GM18505 (cell line): Measurements from ENCODE around the gene KASH5.

Experiments
- ATAC-seq: cut with Tn5 transposase; IDR thresholded peaks from one replicate; pipeline ENCODE4 v1.9.1; 2021; ENCODE audit not compliant: unreplicated experiment
- POLR2A ChIP-seq: IDR thresholded peaks from 4 replicates; pipeline ENCODE4 v1.6.1; 2011; ENCODE audit warnings: borderline replicate concordance; ENCODE audit not compliant: insufficient read depth, insufficient read length; ENCODE audit errors: extremely low read depth

Gene KASH5

DNA sequence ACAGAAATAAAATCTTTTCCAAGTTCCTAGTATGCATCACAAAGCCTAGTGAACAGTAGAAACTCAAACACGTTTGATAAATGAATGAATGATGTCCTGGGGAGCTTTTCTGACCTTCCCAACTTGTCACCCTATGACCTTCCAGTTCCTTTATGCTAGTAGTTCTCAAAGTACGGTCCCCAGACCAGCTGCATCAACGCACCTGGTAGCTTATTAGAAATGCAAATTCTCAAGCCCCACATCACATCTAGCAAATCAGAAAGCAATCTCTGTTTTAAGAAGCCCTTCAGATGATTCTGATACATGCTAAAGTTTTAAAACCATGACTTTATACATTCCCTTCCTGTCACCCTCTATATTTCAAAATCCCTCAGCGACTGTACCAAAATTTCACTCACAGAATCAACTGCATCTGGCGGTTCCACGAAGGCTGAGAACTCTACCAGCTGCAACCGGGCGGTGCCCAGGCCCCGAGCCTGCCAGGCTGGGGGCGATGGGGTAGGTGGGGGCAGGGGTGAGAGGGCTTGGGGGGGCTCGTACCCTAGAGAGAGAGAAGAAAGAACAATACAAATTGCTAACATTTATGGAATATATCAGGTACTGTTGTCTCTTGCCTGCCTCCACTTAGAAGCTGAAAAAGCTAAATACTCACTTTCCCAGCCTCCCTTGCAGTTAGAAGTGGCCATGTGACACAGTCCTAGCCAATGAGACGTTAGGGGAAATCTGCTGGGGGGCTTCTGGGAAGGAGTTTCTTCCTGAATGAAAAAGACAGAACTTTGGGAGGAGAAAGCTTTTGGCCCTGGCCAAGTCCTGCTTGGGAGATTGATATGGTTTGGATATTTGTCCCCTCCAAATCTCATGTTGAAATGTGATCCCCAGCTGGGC, 39.5 kb upstream of the KASH5 start:
- ATAC-seq, result no peak

DNA sequence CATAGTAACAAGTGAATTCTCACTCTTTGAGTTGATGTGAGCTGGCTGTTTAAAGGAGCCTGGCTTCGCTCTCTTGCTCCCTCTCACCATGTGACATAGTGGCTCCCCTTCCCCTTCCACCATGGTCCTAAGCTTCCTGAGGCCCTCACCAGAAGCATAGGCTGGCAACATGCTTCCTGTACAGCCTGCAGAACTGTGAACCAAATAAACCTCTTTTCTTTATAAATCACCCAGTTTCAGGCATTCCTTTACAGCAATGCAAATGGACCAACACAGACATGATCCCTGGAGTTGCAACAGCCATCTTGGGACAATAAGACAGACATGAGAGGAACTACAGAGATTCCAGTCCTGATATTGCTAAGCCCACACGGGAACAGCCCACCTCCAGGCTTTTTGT, 38.5 kb upstream of the KASH5 start:
- TF ChIP-seq POLR2A, result no peak
- ATAC-seq, result no peak

More for the DNA sequence above, 39.5 kb upstream of the KASH5 start:
- no peak for TF ChIP-seq POLR2A

DNA sequence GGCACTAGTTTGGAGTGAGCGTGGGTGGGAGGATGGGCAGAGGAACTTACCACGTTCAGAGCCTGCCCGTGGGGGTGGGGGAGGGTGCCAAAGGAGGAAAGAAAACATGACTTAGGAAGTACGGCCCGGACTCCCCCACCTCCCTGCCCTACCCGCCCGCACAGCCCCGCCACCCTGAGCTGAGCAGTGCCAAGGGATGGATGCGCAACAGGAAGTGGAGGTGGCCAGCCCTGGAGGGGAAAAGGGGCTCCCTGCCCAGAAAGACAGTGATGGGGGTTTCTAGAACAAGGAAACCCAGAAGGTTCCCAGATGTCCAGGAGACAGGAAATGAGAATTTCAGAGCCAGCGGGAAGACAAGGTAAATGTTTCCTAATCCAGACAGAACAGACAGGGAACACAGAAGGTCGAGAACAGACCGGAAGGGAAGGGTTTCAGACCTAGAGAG, 32.1 kb upstream of the KASH5 start:
- no peak for TF ChIP-seq POLR2A
- ATAC-seq, result no peak

DNA sequence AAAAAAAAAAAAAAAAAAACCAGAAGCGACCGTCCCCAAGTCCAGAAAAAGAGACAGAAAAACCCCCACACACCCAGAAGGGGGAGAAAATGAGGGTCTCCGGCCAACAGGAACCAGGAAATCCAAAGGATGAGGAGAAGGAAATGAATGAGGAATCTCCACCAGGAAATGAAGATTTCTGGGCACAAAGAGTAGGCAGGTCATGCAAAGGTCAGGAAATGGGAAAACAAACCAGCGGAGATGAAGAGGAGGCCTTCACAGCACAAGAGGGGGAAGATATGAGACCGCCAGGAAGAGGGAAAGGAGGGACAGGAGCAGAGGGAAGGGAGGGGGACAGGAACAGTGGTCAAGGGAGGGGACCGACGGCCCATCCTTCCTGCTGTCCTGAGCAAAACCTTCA, 31.7 kb upstream of the KASH5 start:
- no peak for TF ChIP-seq POLR2A
- no peak for ATAC-seq

- no peak for ATAC-seq
- no peak for TF ChIP-seq POLR2A
Observed at GRCh38 chr19:49357186-49357585, 30.9 kb upstream of the KASH5 start.

DNA sequence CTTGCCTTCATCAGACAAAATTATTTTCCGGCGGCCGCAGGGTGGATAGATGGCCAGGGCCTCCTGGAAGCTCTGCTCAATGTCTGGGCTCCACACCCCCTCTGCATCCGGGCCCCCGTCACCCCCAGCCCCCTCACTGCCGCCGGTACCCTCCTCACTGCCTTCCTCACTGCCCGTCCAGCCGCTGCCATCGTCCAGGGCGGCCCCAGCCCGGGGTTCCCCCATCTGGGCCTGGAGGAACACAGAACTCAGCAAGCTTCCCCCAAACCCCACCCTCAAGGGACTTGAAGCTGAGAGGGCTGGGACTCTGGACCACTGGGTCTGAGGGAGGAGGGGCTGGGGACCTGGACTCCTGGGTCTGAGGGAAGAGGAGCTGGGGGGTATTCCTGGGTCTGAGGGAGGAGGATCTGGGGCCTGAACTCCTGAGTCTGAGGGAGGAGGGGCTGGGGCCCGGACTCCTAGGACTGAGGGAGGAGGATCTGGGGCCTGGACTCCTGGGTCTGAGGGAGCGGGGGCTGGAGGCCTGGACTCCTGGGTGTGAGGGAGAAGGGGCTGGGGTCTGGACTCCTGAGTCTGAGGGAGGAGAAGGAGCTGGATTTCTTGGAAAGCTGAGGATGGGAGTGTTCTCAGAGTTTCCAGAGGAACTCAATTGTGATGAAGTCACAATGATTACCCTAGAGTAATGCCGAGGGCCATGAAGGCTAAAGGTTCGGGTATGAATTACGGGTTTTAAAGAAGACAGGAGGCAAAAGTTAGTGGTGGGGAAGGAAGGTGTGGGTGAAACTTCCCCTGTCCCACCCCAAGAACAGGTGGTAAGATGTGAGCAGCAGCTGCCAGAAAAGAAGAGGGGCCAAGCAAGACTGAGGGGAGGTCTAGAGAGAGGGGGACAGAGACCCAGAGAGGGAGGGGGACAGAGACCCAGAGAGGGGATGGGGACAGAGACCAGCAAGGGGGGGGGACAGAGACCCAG, 27.9 kb upstream of the KASH5 start:
- no peak for ATAC-seq
- TF ChIP-seq POLR2A, result no peak

GRCh38 chr19:49361438-49362047, 26.5 kb upstream of the KASH5 start:
- no peak for ATAC-seq
- no peak for TF ChIP-seq POLR2A

DNA sequence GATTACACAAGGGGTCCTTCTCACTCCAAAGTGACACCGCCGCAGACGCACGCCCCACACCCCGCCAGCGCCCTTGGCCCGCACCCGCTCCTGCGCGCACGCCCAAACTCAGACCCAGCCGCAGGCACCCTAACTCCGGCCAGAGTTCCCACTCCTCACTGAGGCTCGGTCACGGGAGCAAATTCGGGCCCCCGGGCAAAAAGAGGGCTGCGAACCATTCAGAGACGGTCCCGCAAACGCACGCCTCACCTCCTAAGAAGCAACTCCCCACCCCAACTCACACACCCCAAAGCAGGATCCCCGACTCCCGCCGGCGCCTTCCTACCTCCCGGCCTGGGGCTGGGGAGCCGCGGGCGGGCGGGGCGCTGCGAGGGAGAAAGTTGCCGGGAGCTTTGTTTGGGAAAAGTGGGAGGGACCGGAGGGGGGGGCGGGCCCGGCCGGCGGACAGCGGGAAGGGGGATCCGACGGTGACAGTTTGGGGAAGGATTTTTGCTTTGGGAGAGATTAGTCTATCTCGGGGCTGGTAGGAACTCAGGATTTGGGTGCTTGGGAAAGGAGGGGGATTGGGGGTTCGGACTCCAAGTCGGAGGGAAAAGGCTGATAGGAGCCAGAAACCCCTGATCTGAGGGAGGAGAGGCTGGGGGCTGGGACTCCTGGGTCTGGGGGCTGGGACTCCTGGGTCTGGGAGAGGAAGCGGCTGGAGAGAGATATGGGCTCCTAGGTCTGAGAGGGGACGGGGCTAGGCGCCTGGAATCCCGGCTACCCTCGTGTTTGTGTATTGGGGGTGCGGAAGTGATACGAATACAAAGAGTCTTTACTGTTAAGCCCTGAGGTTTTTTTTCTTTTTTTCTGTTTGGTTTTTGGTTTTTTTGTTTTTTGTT, 25.8 kb upstream of the KASH5 start, which contains the start of gene TEAD2:
TSS of gene TEAD2 (minus strand) at position 369 of the 881 bp plus-strand sequence. CDS start 2,341 bp downstream, outside the sequence.
- TF ChIP-seq POLR2A, result no peak

GRCh38 chr19:49362929-49363267, 25.2 kb upstream of the KASH5 start:
- no peak for TF ChIP-seq POLR2A
- no peak for ATAC-seq

More for the DNA sequence above, 25.8 kb upstream of the KASH5 start, which contains the start of gene TEAD2:
- ATAC-seq, result no peak

- peak; percentile 61 for ATAC-seq
- no peak for TF ChIP-seq POLR2A
Observed at GRCh38 chr19:49363268-49364082, 24.6 kb upstream of the KASH5 start, which contains the start of gene DKKL1. Gene DKKL1 (plus strand): TSS chr19:49363877. CDS start chr19:49363999, 122 bp downstream.

GRCh38 chr19:49364083-49364737, 23.8 kb upstream of the KASH5 start:
- no peak for ATAC-seq
- TF ChIP-seq POLR2A, result no peak
